ENCODE results near the gene SPRED2. TPM values are rescaled to one million over a fixed set of nuclear protein-coding genes. Genes with fewer than 3 reads are reported as not detected.

The SPRED2 gene
- total and polyA plus RNA-seq, 2 experiments from 2014 or later: 19.7 to 20.3 TPM

DNA sequence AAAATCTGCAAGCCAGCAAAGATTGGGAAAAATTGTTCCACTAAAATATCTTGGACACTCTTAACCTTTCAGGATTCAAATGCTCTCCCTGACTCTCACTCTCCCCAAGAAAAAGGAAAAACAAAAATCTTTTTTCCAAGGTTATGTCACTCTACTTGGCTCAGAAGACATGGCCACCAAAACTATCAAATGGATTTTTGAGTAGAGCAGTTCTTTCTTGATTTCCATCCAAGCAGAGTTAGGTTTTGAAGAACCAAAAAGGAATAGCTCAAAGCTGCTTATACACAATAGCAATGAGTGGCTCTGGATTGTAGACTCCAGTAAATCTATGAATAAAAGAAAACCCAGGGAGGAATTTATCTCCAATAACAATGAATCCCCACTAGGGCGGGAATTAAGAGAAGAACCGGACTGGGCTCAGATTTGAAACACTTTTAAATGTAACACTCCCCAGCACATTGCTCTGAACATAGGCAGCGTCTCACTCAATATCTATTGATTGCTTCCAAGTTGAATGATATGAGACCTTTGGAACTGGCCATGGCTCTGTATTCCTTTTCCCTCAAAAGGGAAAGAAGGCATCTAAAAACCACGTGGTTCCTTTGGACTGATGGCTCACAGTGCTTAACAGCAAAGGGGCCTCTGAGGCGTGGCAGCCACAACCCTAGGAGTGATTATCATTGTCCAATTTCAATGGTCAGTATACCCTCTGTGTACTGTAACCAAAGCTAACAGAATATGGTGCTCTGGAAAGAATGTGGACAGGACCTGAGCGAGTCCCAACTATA lies 68.3 kb downstream of the SPRED2 start:
- peaks cover 64% of the 10 kb centered on the region for H3K4me1 ChIP-seq (ENCODE audit: insufficient read depth)
- peaks cover 52% of the 10 kb centered on the region for H3F3A ChIP-seq (ENCODE audit: insufficient read depth)
- H3K9ac ChIP-seq: no peak overlapping the region
- no peaks in the 10 kb centered on the region for H3K27me3 ChIP-seq (replicated peaks; ENCODE audit: insufficient read depth)
- H3K27ac ChIP-seq: no peak overlapping the region
- H3K36me3 ChIP-seq (ENCODE audit: low read depth): no peaks in the 10 kb centered on the region
- no peaks in the 10 kb centered on the region for H4K20me1 ChIP-seq (ENCODE audit: insufficient read depth)
- DNase-seq: peak; percentile 29
- no peak overlapping the region for H3K4me2 ChIP-seq (ENCODE audit: unreplicated experiment)
- no peaks in the 10 kb centered on the region for H3K9me2 ChIP-seq (ENCODE audit: insufficient read depth)
- H2AFZ ChIP-seq: no peak overlapping the region
- in situ Hi-C loops (cut with MboI): no loop called here
- no peak for TF ChIP-seq EZH2 (IDR thresholded peaks at IDR 0.05; ENCODE audit: insufficient read depth, poor library complexity, severe bottlenecking)
- no peak for TF ChIP-seq EZH2phosphoT487 (IDR thresholded peaks at IDR 0.05; ENCODE audit: insufficient read depth, low read depth)
- 74 to 80% methylated on average over 6 of the region's 6 CpGs for WGBS, 2 experiments (ENCODE audit: low coverage in 1 of 2, low lambda C conversion rate in 2 of 2, missing lambda C conversion rate in 2 of 2)
- peaks cover 81% of the 10 kb centered on the region for H3K79me2 ChIP-seq (ENCODE audit: insufficient read depth)
- no peaks in the 10 kb centered on the region for H3K9me3 ChIP-seq (ENCODE audit: low read depth)
- no peak overlapping the region for H3K4me3 ChIP-seq

DNA sequence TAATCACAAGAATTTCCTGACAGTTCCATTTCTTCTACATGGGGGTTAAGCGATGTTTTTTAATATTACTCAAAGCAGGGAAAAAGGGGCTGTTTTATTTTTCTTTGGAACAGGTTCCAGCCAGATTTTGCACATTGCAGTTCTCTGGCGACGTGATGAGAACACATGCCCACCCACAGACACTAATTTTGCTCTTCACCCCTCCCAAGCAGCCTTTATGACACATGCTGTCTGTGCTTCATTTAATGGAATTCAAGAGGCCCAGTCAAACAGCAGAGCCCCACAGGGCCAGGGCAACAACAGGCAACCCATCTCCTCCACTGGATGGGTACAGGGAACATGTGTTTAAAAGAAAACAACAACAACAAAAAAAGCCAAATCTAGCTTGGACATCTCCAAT lies 70.8 kb downstream of the SPRED2 start:
- peak; percentile 85 for DNase-seq
- no peak overlapping the region for H2AFZ ChIP-seq
- no peaks in the 10 kb centered on the region for H3K27me3 ChIP-seq (replicated peaks; ENCODE audit: insufficient read depth)
- H4K20me1 ChIP-seq (ENCODE audit: insufficient read depth): no peaks in the 10 kb centered on the region
- no peaks in the 10 kb centered on the region for H3K36me3 ChIP-seq (ENCODE audit: low read depth)
- H3F3A ChIP-seq (ENCODE audit: insufficient read depth): peaks cover 60% of the 10 kb centered on the region
- H3K79me2 ChIP-seq (ENCODE audit: insufficient read depth): peaks cover 87% of the 10 kb centered on the region
- peak overlapping the region; percentile 16; the same call in 1 of the 2 replicates for H3K4me3 ChIP-seq
- peak overlapping the region; percentile 48 for H3K4me2 ChIP-seq (ENCODE audit: unreplicated experiment)
- H3K27ac ChIP-seq: peak overlapping the region; percentile 90
- no peaks in the 10 kb centered on the region for H3K9me2 ChIP-seq (ENCODE audit: insufficient read depth)
- H3K4me1 ChIP-seq (ENCODE audit: insufficient read depth): peaks cover 71% of the 10 kb centered on the region
- in situ Hi-C loops (cut with MboI): no loop called here
- 3 to 7% methylated on average over 3 of the region's 3 CpGs for WGBS, 2 experiments (ENCODE audit: low coverage in 1 of 2, low lambda C conversion rate in 2 of 2, missing lambda C conversion rate in 2 of 2)
- H3K9me3 ChIP-seq (ENCODE audit: low read depth): no peaks in the 10 kb centered on the region
- TF ChIP-seq EZH2phosphoT487 (IDR thresholded peaks at IDR 0.05; ENCODE audit: insufficient read depth, low read depth): no peak
- TF ChIP-seq EZH2 (IDR thresholded peaks at IDR 0.05; ENCODE audit: insufficient read depth, poor library complexity, severe bottlenecking): no peak
- H3K9ac ChIP-seq: peak overlapping the region; percentile 64

DNA sequence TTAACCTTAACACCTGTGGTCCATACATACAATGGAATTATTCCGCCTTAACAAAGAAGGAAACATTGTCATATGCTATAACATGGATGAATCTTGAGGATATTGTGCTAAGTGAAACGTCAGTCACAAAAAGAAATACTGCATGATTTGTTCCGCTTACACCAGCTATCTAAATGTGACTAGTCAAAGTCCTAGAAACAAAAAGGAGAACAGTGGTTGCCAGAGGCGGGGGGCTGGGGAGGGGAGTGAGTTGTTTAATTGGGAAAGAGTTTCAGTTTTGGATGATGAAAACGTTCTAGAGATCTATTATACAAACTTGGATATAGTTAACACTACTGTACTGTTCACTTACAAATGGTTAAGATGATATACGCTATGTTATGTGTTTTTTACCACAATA lies 72.0 kb downstream of the SPRED2 start:
- DNase-seq: no peak
- Histone ChIP-seq H3K79me2 (ENCODE audit: insufficient read depth) (peaks cover 90% of the 10 kb centered on the region), H3K9ac (no peak overlapping the region), H3K4me2 (ENCODE audit: unreplicated experiment) (peak overlapping the region; percentile 48), H3K27me3 (replicated peaks; ENCODE audit: insufficient read depth) (no peaks in the 10 kb centered on the region), H3K4me3 (no peak overlapping the region), H3K9me2 (ENCODE audit: insufficient read depth) (no peaks in the 10 kb centered on the region), H3K4me1 (ENCODE audit: insufficient read depth) (peaks cover 65% of the 10 kb centered on the region), H3K9me3 (ENCODE audit: low read depth) (no peaks in the 10 kb centered on the region), H2AFZ (no peak overlapping the region), H3F3A (ENCODE audit: insufficient read depth) (peaks cover 61% of the 10 kb centered on the region), H4K20me1 (ENCODE audit: insufficient read depth) (no peaks in the 10 kb centered on the region), H3K27ac (peak overlapping the region; percentile 90), H3K36me3 (ENCODE audit: low read depth) (no peaks in the 10 kb centered on the region)
- TF ChIP-seq EZH2 (IDR thresholded peaks at IDR 0.05; ENCODE audit: insufficient read depth, poor library complexity, severe bottlenecking) (no peak), EZH2phosphoT487 (IDR thresholded peaks at IDR 0.05; ENCODE audit: insufficient read depth, low read depth) (no peak)
- WGBS, 2 experiments (ENCODE audit: low coverage in 1 of 2, low lambda C conversion rate in 2 of 2, missing lambda C conversion rate in 2 of 2): 78 to 82% methylated on average over 6 of the region's 6 CpGs
- in situ Hi-C loops (cut with MboI): no loop called here

DNA sequence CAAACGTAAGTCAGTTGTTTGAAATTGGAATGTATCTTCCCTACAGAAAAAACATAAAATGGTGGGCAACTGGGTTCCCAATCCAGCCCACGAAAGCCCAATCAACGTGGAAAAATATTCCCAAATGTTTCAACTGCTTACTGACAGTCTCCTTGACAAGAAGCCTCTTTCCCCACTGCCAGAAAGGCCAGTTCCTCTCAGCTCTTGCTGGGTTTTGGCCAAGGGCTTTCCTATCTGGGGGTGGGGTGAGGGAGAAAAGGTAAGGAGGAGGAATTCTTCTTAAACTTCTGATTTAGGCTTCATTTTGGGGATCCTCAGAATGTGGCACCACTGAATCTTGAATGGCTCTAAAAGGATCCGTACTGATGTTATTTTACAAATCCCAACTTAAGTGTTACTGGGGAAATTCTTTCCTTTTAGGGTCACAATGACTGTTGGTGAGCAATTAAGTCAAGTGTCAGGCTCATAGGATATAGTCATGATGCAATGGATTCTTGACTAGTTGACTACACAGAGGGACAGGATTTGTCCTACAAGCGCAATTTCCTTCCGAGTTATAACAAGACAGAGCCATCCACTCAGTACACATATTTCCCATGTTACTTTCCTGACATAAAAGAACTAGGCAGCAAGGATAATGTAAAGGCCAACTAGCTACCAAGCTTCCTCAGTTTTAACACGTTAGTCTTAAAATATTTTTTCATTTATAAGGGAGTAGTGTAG lies 73.6 kb downstream of the SPRED2 start:
- Histone ChIP-seq H3K9me3 (ENCODE audit: low read depth) (no peaks in the 10 kb centered on the region), H3K4me1 (ENCODE audit: insufficient read depth) (peaks cover 67% of the 10 kb centered on the region), H3K79me2 (ENCODE audit: insufficient read depth) (peaks cover 90% of the 10 kb centered on the region), H2AFZ (no peak overlapping the region), H3K36me3 (ENCODE audit: low read depth) (no peaks in the 10 kb centered on the region), H3K4me2 (ENCODE audit: unreplicated experiment) (peak overlapping the region; percentile 79), H4K20me1 (ENCODE audit: insufficient read depth) (0 out of 2 replicates have a peak, but pooled peaks cover 3% of the 10 kb centered on the region), H3F3A (ENCODE audit: insufficient read depth) (peaks cover 62% of the 10 kb centered on the region), H3K27me3 (replicated peaks; ENCODE audit: insufficient read depth) (no peaks in the 10 kb centered on the region), H3K9ac (peak overlapping the region; percentile 63), H3K9me2 (ENCODE audit: insufficient read depth) (no peaks in the 10 kb centered on the region), H3K4me3 (peak overlapping the region; percentile 51), H3K27ac (peak overlapping the region; percentile 90)
- no peak for TF ChIP-seq EZH2 (IDR thresholded peaks at IDR 0.05; ENCODE audit: insufficient read depth, poor library complexity, severe bottlenecking)
- TF ChIP-seq EZH2phosphoT487 (IDR thresholded peaks at IDR 0.05; ENCODE audit: insufficient read depth, low read depth): no peak
- in situ Hi-C loops (cut with MboI): no loop called here
- 22 to 25% methylated on average over 7 of the region's 7 CpGs for WGBS, 2 experiments (ENCODE audit: low coverage in 1 of 2, low lambda C conversion rate in 2 of 2, missing lambda C conversion rate in 2 of 2)
- peak; percentile 90 for DNase-seq
